SK-N-SH (cell line): Measurements from ENCODE around the gene MCUB.

ENCODE experiments used
- CHD2 ChIP-seq: fragments of 150-350 bp; IDR thresholded peaks from 2 replicates; pipeline ENCODE4 v1.6.1; 2018; ENCODE audit warnings: low read length; ENCODE audit not compliant: partially characterized antibody
- EP300 ChIP-seq, 2 experiments: IDR thresholded peaks; 2 replicates each; pipeline versions ENCODE4 v1.4.0 to v1.6.1; 2012; ENCODE audit warnings: borderline replicate concordance in 1 of 2, low read depth in 1 of 2, low read length in 1 of 2
- GATA2 ChIP-seq: sonication (generic); formaldehyde crosslinking; IDR thresholded peaks from 2 replicates; pipeline ENCODE4 v1.5.0; 2020; ENCODE audit warnings: mild to moderate bottlenecking, missing genetic modification reagents
- JUND ChIP-seq: IDR thresholded peaks from 2 replicates; pipeline ENCODE4 v1.4.0; 2012
- POLR2AphosphoS5 ChIP-seq: IDR thresholded peaks from 2 replicates; pipeline ENCODE4 v1.6.1; 2012; ENCODE audit warnings: low read depth, low read length
- RXRA ChIP-seq: IDR thresholded peaks from 2 replicates; pipeline ENCODE4 v1.4.0; 2012; ENCODE audit warnings: low read depth, mild to moderate bottlenecking, borderline replicate concordance
- SMC3 ChIP-seq: IDR thresholded peaks from 2 replicates; pipeline ENCODE4 v1.6.1; 2012; ENCODE audit warnings: low read depth, low read length, improper control_type of control experiment
- YY1 ChIP-seq: IDR thresholded peaks from 2 replicates; pipeline ENCODE4 v1.4.0; 2012; ENCODE audit warnings: low read depth, mild to moderate bottlenecking
- TF ChIP-seq, protein P1 (sequence below): fragments of 200-600 bp; sonication (generic); IDR thresholded peaks from 2 replicates; pipeline ENCODE4 v1.6.1; 2017; ENCODE audit warnings: antibody characterized with exemption, mild to moderate bottlenecking, moderate library complexity
- TF ChIP-seq, protein P2 (sequence below): IDR thresholded peaks from 2 replicates; pipeline ENCODE4 v1.4.0; 2012; ENCODE audit warnings: low read depth
- TF ChIP-seq, protein P3 (sequence below): IDR thresholded peaks from 2 replicates; pipeline ENCODE4 v1.4.0; 2012; ENCODE audit warnings: low read depth, borderline replicate concordance

DNA sequence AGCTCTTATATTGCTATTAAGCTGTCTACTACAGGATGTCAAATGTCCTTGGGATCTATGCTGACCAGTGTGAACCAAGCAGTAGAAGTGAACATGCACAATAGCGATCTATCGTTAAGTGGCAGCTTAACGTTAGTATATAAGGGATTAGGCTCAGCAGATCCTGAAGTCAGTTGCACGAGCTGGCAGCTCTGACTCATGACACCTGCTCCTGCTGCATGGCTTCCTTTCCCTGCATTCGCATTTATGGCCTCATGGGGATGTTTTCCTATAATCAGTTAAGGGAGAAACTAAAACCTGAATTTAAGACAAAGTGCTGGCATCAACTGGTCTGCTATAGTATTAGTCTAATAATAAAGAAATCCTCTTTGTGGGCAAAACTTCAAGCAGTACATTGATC is 12.7 kb upstream of the MCUB start:
- TF ChIP-seq EP300 (IDR thresholded peaks at IDR 0.05; ENCODE audit: borderline replicate concordance in 1 of 2, low read depth in 1 of 2, low read length in 1 of 2), result no peak
- no peak for TF ChIP-seq GATA2 (CRISPR knock-in tag)
- TF ChIP-seq, protein P1, sequence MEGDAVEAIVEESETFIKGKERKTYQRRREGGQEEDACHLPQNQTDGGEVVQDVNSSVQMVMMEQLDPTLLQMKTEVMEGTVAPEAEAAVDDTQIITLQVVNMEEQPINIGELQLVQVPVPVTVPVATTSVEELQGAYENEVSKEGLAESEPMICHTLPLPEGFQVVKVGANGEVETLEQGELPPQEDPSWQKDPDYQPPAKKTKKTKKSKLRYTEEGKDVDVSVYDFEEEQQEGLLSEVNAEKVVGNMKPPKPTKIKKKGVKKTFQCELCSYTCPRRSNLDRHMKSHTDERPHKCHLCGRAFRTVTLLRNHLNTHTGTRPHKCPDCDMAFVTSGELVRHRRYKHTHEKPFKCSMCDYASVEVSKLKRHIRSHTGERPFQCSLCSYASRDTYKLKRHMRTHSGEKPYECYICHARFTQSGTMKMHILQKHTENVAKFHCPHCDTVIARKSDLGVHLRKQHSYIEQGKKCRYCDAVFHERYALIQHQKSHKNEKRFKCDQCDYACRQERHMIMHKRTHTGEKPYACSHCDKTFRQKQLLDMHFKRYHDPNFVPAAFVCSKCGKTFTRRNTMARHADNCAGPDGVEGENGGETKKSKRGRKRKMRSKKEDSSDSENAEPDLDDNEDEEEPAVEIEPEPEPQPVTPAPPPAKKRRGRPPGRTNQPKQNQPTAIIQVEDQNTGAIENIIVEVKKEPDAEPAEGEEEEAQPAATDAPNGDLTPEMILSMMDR, result no peak
- no peak for TF ChIP-seq RXRA
- no peak for TF ChIP-seq SMC3
- no peak for TF ChIP-seq JUND
- TF ChIP-seq, protein P2, sequence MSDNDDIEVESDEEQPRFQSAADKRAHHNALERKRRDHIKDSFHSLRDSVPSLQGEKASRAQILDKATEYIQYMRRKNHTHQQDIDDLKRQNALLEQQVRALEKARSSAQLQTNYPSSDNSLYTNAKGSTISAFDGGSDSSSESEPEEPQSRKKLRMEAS, result no peak
- TF ChIP-seq, protein P3, sequence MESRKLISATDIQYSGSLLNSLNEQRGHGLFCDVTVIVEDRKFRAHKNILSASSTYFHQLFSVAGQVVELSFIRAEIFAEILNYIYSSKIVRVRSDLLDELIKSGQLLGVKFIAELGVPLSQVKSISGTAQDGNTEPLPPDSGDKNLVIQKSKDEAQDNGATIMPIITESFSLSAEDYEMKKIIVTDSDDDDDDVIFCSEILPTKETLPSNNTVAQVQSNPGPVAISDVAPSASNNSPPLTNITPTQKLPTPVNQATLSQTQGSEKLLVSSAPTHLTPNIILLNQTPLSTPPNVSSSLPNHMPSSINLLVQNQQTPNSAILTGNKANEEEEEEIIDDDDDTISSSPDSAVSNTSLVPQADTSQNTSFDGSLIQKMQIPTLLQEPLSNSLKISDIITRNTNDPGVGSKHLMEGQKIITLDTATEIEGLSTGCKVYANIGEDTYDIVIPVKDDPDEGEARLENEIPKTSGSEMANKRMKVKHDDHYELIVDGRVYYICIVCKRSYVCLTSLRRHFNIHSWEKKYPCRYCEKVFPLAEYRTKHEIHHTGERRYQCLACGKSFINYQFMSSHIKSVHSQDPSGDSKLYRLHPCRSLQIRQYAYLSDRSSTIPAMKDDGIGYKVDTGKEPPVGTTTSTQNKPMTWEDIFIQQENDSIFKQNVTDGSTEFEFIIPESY, result no peak
- no peak for TF ChIP-seq YY1
- TF ChIP-seq POLR2AphosphoS5, result no peak
- TF ChIP-seq CHD2, result no peak
